Duodenal mucosa (tissue), 2 donors: Measurements from ENCODE around the gene KRTAP10-8.

Source experiments
- H3K27ac ChIP-seq: one replicate; pipeline ENCODE4 v1.7.0; 2013; ENCODE audit warnings: low read depth, low read length
- H3K27me3 ChIP-seq, 2 donors: one replicate each; pipeline ENCODE4 v1.7.0; 2013; ENCODE audit warnings: low read length in 2 of 2, control low read depth in 1 of 2; ENCODE audit not compliant: insufficient read depth in 2 of 2, control insufficient read depth in 1 of 2
- H3K36me3 ChIP-seq, 2 donors: one replicate each; pipeline ENCODE4 v1.7.0; 2013; ENCODE audit warnings: low read length in 2 of 2, control low read depth in 1 of 2; ENCODE audit not compliant: insufficient read depth in 2 of 2, control insufficient read depth in 1 of 2
- H3K4me1 ChIP-seq, 2 donors: one replicate each; pipeline ENCODE4 v1.7.0; 2013; ENCODE audit warnings: low read length in 2 of 2, control low read depth in 1 of 2; ENCODE audit not compliant: insufficient read depth in 2 of 2, control insufficient read depth in 1 of 2
- H3K4me3 ChIP-seq, 2 donors: one replicate each; pipeline ENCODE4 v1.7.0; 2013; ENCODE audit warnings: low read length in 2 of 2, low read depth in 1 of 2
- H3K9ac ChIP-seq, 2 donors: one replicate each; pipeline ENCODE4 v1.7.0; 2013; ENCODE audit warnings: low read length in 2 of 2, low read depth in 1 of 2
- H3K9me3 ChIP-seq, 2 donors: one replicate each; pipeline ENCODE4 v1.7.0; 2013; ENCODE audit warnings: low read length in 2 of 2, control low read depth in 1 of 2; ENCODE audit not compliant: control insufficient read depth in 1 of 2

Gene KRTAP10-8

DNA sequence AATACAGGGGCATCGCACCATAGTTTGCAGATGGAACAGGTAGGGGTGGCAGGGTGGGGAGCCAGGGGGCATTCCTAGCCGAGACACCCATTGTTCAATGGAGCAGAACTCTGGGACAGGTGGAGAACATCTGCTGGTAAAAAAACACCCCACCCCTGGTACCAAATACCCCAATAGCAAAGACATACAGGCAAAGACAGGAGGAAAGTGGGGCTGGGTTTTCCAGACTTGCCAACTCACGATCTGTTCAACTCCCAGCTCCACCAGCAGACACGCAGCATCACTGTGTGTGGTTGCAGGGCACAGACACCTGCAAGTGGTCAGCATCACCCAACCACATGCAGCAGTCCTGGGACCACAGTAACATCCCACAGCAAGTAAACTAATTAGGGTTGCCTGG is 328 bp upstream of the KRTAP10-8 start:
- Histone ChIP-seq H3K9ac (no peak overlapping the region), H3K36me3 (no peaks in the 10 kb centered on the region), H3K4me3 (no peak overlapping the region), H3K27me3 (no peaks in the 10 kb centered on the region), H3K9me3 (peaks cover 5 to 7% of the 10 kb centered on the region in 2 donors), H3K4me1 (no peaks in the 10 kb centered on the region), H3K27ac (no peak overlapping the region)

DNA sequence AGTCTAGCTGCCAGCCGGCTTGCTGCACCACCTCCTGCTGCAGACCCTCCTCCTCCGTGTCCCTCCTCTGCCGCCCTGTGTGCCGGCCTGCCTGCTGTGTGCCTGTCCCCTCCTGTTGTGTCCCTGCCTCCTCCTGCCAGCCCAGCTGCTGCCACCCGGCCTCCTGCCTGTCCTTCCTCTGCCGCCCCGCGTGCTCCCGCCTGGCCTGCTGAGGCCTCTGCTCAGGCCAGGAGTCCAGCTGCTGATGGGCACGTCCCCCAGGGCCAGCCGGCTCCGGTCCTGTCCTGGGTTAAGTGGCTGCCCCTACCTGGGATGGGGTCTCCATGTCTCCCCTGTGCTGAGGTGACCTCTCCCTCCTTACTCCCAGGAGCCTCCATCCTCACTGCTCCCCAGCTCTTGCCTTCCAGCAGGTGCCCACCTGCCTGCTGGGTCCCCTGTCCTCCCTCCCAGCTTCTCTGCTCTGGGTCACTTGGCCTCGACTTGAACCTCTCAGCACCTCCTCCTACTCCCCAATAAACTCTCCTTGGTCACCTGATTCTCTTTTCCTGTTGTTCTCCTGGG is 870 bp downstream of the KRTAP10-8 start:
- no peaks in the 10 kb centered on the region for H3K27me3 ChIP-seq
- H3K27ac ChIP-seq, result no peak overlapping the region
- no peaks in the 10 kb centered on the region for H3K36me3 ChIP-seq
- H3K9ac ChIP-seq, result no peak overlapping the region
- H3K4me3 ChIP-seq, result no peak overlapping the region
- no peaks in the 10 kb centered on the region for H3K4me1 ChIP-seq
- H3K9me3 ChIP-seq, result peaks cover 5 to 7% of the 10 kb centered on the region in 2 donors

DNA sequence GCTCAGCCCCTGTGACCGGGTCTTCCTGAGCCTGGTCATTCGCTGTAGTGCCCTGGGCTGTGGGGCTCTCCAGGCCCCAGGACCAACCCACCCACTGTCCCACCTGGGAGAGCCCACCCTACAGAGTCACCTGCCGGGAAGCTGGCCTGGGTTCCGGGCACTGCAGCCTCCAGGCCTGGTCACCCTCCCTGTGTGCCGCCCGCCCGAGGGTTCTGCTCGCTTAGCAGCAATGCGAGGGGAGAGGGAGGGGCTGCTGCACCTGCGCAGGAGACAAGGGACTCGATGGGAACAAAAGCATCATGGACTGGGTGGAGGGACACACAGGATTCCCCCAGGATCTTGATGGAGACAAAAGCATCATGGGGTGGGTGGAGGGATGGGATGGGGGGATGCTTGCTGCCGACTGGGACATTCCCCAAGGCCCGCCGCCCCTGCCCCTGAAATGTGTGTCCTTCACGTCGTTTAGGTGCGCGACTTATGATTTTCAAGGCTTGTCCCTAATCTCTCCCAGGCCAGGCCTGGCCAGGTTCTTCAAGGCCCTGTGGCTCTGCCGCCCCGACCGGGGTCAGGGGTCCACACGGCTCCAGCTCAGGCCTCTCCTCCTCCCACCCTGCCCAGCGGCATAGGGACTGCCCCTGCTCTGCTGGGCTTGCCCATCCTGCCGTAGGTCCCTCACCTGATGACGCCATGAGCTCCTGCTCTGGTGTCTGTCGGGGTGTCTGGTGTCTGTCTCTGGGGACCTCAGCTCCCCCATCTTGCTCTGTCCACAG is 1.7 kb downstream of the KRTAP10-8 start:
- H3K9me3 ChIP-seq, result peaks cover 5 to 7% of the 10 kb centered on the region in 2 donors
- no peaks in the 10 kb centered on the region for H3K27me3 ChIP-seq
- no peak overlapping the region for H3K9ac ChIP-seq
- no peak overlapping the region for H3K4me3 ChIP-seq
- peaks cover 0 to 3% of the 10 kb centered on the region in 2 donors for H3K4me1 ChIP-seq
- no peak overlapping the region for H3K27ac ChIP-seq
- no peaks in the 10 kb centered on the region for H3K36me3 ChIP-seq

DNA sequence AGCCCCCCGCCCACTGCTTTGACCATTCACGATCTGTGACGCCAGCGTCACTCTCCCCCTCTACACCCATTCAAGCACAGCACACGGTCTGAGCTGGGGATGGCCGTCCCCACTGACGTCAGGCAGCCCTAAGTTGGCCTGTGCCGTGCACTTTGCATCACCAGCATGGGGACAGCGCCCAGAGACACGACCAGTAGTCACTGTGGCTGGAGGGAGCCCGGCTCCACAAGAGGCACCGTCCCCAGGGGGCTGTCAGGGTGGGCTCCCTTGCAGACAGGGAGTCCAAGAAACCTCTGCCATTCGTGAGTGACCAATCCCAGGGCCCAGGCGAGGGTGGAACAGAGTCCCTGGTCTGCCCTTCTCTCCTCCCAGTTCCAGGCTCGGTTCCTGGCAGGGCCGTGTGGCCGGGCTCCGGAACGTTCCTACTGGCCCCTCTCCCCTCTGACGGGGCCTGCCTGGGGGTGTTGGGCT is 2.3 kb downstream of the KRTAP10-8 start:
- H3K9ac ChIP-seq, result no peak overlapping the region
- no peak overlapping the region for H3K27ac ChIP-seq
- no peaks in the 10 kb centered on the region for H3K27me3 ChIP-seq
- peaks cover 0 to 9% of the 10 kb centered on the region in 2 donors for H3K4me1 ChIP-seq
- peaks cover 5 to 7% of the 10 kb centered on the region in 2 donors for H3K9me3 ChIP-seq
- no peak overlapping the region for H3K4me3 ChIP-seq
- no peaks in the 10 kb centered on the region for H3K36me3 ChIP-seq

DNA sequence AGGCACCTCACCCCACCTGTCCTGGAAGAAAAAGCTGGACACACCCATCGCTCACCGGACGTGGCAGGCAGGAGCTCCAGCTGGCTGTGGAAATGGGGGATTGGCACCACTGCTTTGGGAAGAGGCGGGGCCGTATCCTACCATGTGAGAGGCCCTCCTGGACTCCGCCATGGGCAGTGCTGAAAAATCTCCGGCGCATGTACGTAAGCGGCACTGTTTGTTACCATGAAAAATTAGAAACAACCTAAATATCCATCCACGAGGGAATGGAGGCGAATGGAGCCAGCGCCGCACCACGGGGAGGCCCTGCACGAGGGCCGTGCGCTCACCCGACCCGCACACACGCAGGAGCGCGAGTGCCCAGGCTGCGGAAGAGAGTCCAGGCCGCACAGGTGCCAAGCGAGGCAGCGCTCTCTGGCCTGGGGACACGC is 3.1 kb downstream of the KRTAP10-8 start:
- Histone ChIP-seq H3K4me3 (no peak overlapping the region), H3K27me3 (no peaks in the 10 kb centered on the region), H3K9ac (no peak overlapping the region), H3K27ac (no peak overlapping the region), H3K4me1 (peaks cover 0 to 11% of the 10 kb centered on the region in 2 donors), H3K9me3 (peaks cover 3 to 7% of the 10 kb centered on the region in 2 donors), H3K36me3 (no peaks in the 10 kb centered on the region)

DNA sequence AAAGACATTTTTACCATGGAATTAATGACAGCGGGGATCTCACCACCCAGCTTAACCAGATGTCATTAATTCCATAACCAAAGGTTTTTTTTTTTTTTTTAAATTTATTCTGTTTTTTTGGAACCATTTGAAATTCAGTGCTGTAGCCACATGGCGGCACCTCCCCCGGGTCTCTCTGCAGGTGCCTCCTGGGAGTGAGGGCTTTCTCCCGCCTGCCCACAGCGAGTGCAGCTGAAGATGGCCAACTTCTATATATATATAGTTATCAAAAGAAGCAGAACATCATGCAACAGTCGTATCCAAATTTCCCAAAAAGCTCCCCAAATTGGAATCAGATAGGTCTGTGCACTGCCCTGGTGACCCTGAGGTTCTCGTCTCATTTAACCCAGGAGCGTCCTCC is 3.6 kb downstream of the KRTAP10-8 start:
- no peaks in the 10 kb centered on the region for H3K27me3 ChIP-seq
- no peak overlapping the region for H3K27ac ChIP-seq
- peaks cover 3% of the 10 kb centered on the region in 2 donors for H3K9me3 ChIP-seq
- no peak overlapping the region for H3K9ac ChIP-seq
- H3K36me3 ChIP-seq, result no peaks in the 10 kb centered on the region
- H3K4me3 ChIP-seq, result no peak overlapping the region
- peaks cover 0 to 11% of the 10 kb centered on the region in 2 donors for H3K4me1 ChIP-seq

DNA sequence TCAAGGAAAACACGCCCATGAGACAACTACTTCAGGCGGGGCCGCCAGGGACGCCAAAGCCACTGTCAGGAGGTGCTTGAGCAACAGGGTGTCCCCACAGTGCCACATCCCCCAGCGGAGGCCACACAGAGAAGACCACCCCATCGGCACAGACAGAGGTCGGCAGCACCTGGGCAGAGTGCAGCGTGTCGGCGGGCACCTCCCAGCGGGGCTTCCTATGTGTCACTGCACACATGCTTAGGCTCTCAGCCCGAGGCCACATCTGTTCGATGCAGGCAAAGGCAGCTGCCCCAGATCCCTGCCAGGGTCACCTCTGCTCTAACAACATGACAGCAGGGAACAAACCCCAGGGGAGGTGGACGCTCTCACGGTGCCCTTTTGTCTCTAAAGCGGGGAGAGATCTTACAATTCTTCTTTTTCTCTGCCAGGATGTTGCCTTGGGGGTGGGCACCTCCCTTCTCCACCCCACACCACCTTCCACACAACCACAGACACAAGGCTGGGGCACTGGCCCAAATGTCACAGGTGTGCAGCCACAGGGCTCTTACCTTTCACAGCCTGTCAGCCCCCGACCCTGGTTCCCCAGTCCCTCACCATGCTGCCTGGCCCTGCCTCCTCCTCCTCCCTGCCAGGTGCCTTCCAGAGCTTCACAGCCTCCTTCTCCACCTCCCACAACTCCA is 4.2 kb downstream of the KRTAP10-8 start:
- no peak overlapping the region for H3K4me3 ChIP-seq
- no peak overlapping the region for H3K27ac ChIP-seq
- peaks cover 0 to 11% of the 10 kb centered on the region in 2 donors for H3K4me1 ChIP-seq
- peaks cover 0 to 2% of the 10 kb centered on the region in 2 donors for H3K9me3 ChIP-seq
- no peaks in the 10 kb centered on the region for H3K27me3 ChIP-seq
- H3K36me3 ChIP-seq, result no peaks in the 10 kb centered on the region
- no peak overlapping the region for H3K9ac ChIP-seq

DNA sequence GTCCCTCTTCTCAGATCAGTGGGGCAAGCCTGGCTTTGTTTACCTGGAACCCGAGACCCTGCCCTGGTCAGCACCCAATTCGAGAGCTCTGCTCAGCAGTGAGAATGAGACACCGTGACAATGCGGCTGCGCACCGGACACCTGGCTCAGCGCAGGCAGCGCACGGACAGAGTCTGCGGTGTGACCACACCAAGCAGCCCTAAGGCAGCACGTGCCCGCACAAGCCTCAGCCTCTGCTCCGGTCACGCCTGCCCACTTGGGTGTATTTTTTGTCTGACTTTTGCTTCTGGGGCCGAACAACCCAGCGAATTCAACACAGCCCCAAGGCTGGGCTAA is 4.7 kb downstream of the KRTAP10-8 start:
- Histone ChIP-seq H3K27me3 (no peaks in the 10 kb centered on the region), H3K4me1 (peaks cover 0 to 11% of the 10 kb centered on the region in 2 donors), H3K27ac (no peak overlapping the region), H3K9me3 (no peaks in the 10 kb centered on the region), H3K36me3 (no peaks in the 10 kb centered on the region), H3K4me3 (no peak overlapping the region), H3K9ac (no peak overlapping the region)

DNA sequence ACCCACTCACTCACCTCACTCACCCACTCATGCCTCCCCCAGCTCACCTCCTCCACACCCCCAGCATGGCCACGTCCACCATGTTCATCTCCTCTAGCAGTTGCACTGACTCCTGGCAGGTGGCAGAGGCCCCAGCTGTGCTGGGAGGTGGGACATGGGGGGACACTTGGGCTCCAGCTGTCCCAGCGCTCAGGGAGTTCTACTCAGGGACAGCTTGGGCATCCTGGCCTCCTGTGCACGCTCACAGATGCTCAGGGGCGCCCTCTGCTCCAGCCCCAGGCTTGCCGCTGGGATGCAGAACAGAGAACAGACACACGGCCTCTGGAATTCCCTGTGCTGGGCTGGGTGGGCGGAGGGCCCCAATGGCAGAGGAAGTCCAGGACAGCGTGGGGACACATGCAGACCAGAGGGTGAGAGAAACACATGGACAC is 5.2 kb downstream of the KRTAP10-8 start:
- Histone ChIP-seq H3K9ac (no peak overlapping the region), H3K4me1 (peaks cover 0 to 11% of the 10 kb centered on the region in 2 donors), H3K36me3 (no peaks in the 10 kb centered on the region), H3K27me3 (no peaks in the 10 kb centered on the region), H3K9me3 (no peaks in the 10 kb centered on the region), H3K4me3 (no peak overlapping the region), H3K27ac (no peak overlapping the region)

DNA sequence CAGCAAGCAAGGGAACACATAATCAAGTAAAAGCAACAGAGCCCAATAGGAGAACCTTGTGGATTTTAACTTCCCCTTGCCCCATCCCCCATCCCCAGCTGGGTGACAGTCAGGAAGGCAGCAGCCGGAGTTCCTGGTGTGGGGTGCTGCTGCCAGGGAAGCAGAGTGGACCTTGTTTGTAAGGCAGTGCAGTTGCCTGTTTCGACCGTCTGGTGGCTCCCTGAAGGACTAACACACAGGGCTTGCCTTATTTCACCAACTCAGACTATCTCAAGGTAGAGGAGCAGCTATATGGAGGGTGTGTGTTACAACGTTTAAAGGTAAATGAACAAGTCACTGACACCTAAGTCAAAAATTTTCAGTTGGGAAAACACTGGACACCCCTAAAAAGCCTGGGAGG is 6.6 kb downstream of the KRTAP10-8 start:
- Histone ChIP-seq H3K4me1 (peaks cover 0 to 11% of the 10 kb centered on the region in 2 donors), H3K4me3 (no peak overlapping the region), H3K36me3 (no peaks in the 10 kb centered on the region), H3K9me3 (peaks cover 5 to 7% of the 10 kb centered on the region in 2 donors), H3K27me3 (no peaks in the 10 kb centered on the region), H3K9ac (no peak overlapping the region), H3K27ac (no peak overlapping the region)
